H9 (cell line): Measurements from ENCODE around the gene HLA-A. TPM values are rescaled to one million over a fixed set of nuclear protein-coding genes. Genes with fewer than 3 reads are reported as not detected.

Experiments used
- DNase-seq: peaks from one replicate; pipeline ENCODE4 v3.0.0-alpha.2; 2017
- H2AFZ ChIP-seq: one replicate; pipeline ENCODE4 v1.6.1; 2013; ENCODE audit warnings: mild to moderate bottlenecking, low read length, control low read depth, moderate library complexity
- H2AK5ac ChIP-seq: 2 replicates; pipeline ENCODE4 v1.6.1; 2013; ENCODE audit warnings: low read length, control low read depth, mixed read lengths; ENCODE audit not compliant: insufficient read length
- H2BK120ac ChIP-seq: one replicate; pipeline ENCODE4 v1.6.1; 2013; ENCODE audit warnings: low read depth, mild to moderate bottlenecking, low read length, control low read depth, inconsistent platforms; ENCODE audit not compliant: poor library complexity, severe bottlenecking
- H2BK12ac ChIP-seq: 2 replicates; pipeline ENCODE4 v1.6.1; 2013; ENCODE audit warnings: low read length, control low read depth, mixed read lengths, low read depth; ENCODE audit not compliant: insufficient read length
- H2BK15ac ChIP-seq: 2 replicates; pipeline ENCODE4 v1.6.1; 2013; ENCODE audit warnings: low read depth, low read length, control low read depth
- H2BK20ac ChIP-seq: one replicate; pipeline ENCODE4 v1.6.1; 2013; ENCODE audit warnings: low read depth, mild to moderate bottlenecking, low read length, control low read depth, inconsistent platforms; ENCODE audit not compliant: poor library complexity, severe bottlenecking
- H2BK5ac ChIP-seq: 2 replicates; pipeline ENCODE4 v1.6.1; 2013; ENCODE audit warnings: low read length, control low read depth, mixed read lengths; ENCODE audit not compliant: insufficient read length
- H3K14ac ChIP-seq: 2 replicates; pipeline ENCODE4 v1.6.1; 2013; ENCODE audit warnings: low read length, control low read depth; ENCODE audit not compliant: insufficient read depth
- H3K18ac ChIP-seq: 2 replicates; pipeline ENCODE4 v1.6.1; 2013; ENCODE audit warnings: low read depth, mild to moderate bottlenecking, mixed read lengths, low read length, control low read depth; ENCODE audit not compliant: insufficient read length
- H3K23ac ChIP-seq: 2 replicates; pipeline ENCODE4 v1.6.1; 2013; ENCODE audit warnings: low read length, control low read depth, mixed read lengths, low read depth; ENCODE audit not compliant: insufficient read length
- H3K23me2 ChIP-seq: 2 replicates; pipeline ENCODE4 v1.6.1; 2013; ENCODE audit warnings: low read depth, mild to moderate bottlenecking, mixed read lengths, low read length, control low read depth; ENCODE audit not compliant: insufficient read length, poor library complexity, severe bottlenecking
- H3K27ac ChIP-seq: 2 replicates; pipeline ENCODE4 v1.5.1; 2013; ENCODE audit warnings: low read length, control low read depth, mixed read lengths, low read depth; ENCODE audit not compliant: insufficient read length
- H3K27me3 ChIP-seq: 2 replicates; pipeline ENCODE4 v1.6.1; 2013; ENCODE audit warnings: low read length, control low read depth, inconsistent platforms; ENCODE audit not compliant: insufficient read depth
- H3K4ac ChIP-seq: 2 replicates; pipeline ENCODE4 v1.6.1; 2013; ENCODE audit warnings: low read depth, mild to moderate bottlenecking, control low read depth, inconsistent platforms, low read length, moderate library complexity
- H3K4me1 ChIP-seq: 2 replicates; pipeline ENCODE4 v1.6.1; 2013; ENCODE audit warnings: low read length, control low read depth, inconsistent platforms; ENCODE audit not compliant: insufficient read depth
- H3K4me2 ChIP-seq: 2 replicates; pipeline ENCODE4 v1.6.1; 2013; ENCODE audit warnings: low read length, control low read depth, mixed read lengths; ENCODE audit not compliant: insufficient read length, insufficient read depth
- H3K56ac ChIP-seq: 2 replicates; pipeline ENCODE4 v1.6.1; 2013; ENCODE audit warnings: low read depth, mild to moderate bottlenecking, mixed read lengths, low read length, control low read depth; ENCODE audit not compliant: insufficient read length
- H3K79me1 ChIP-seq: 2 replicates; pipeline ENCODE4 v1.6.1; 2013; ENCODE audit warnings: low read depth, mild to moderate bottlenecking, moderate library complexity, low read length, control low read depth, inconsistent platforms; ENCODE audit not compliant: insufficient read depth, poor library complexity, severe bottlenecking
- H3K79me2 ChIP-seq: 2 replicates; pipeline ENCODE4 v1.6.1; 2013; ENCODE audit warnings: low read length, control low read depth, inconsistent platforms; ENCODE audit not compliant: insufficient read depth
- H3K9ac ChIP-seq: 2 replicates; pipeline ENCODE4 v1.6.1; 2013; ENCODE audit warnings: low read length, control low read depth, mixed read lengths; ENCODE audit not compliant: insufficient read length; ENCODE audit errors: extremely low read depth
- H3K9me3 ChIP-seq: one replicate; pipeline ENCODE4 v1.6.1; 2013; ENCODE audit warnings: low read depth, low read length, inconsistent platforms; ENCODE audit not compliant: control insufficient read depth
- H3T11ph ChIP-seq: one replicate; pipeline ENCODE4 v1.6.1; 2013; ENCODE audit warnings: mild to moderate bottlenecking, low read length, control low read depth, inconsistent platforms
- H4K20me1 ChIP-seq: one replicate; pipeline ENCODE4 v1.6.1; 2013; ENCODE audit not compliant: control insufficient read depth, insufficient read length, insufficient read depth
- H4K5ac ChIP-seq: 2 replicates; pipeline ENCODE4 v1.6.1; 2013; ENCODE audit warnings: low read depth, mild to moderate bottlenecking, mixed read lengths, low read length, control low read depth; ENCODE audit not compliant: insufficient read length
- H4K8ac ChIP-seq: replicated peaks from 2 replicates; pipeline ENCODE4 v1.6.1; 2013; ENCODE audit warnings: low read length, control low read depth, mixed read lengths, low read depth; ENCODE audit not compliant: insufficient read length
- H4K91ac ChIP-seq: 2 replicates; pipeline ENCODE4 v1.6.1; 2013; ENCODE audit warnings: low read depth, mild to moderate bottlenecking, moderate library complexity, mixed read lengths, low read length, control low read depth; ENCODE audit not compliant: insufficient read length
- H3K27ac Mint-ChIP-seq, 3 experiments: 2 replicates in 2 of 3; 3 replicates in 1 of 3; pipeline ENCODE4 v1.8.0; 2020 to 2021; ENCODE audit warnings: mixed read lengths in 3 of 3, mild to moderate bottlenecking in 1 of 3, moderate library complexity in 1 of 3
- H3K27me3 Mint-ChIP-seq: 2 replicates; pipeline ENCODE4 v1.8.0; 2021; ENCODE audit warnings: low read depth, mild to moderate bottlenecking, moderate library complexity, mixed read lengths
- H3K36me3 Mint-ChIP-seq, 3 experiments: 2 replicates in 2 of 3; 3 replicates in 1 of 3; pipeline ENCODE4 v1.8.0; 2020 to 2021; ENCODE audit warnings: low read depth in 3 of 3, mixed read lengths in 3 of 3; ENCODE audit not compliant: insufficient read depth in 1 of 3
- H3K4me1 Mint-ChIP-seq, 2 experiments: 2 replicates each; pipeline ENCODE4 v1.8.0; 2020; ENCODE audit warnings: mixed read lengths in 2 of 2
- H3K4me3 Mint-ChIP-seq, 2 experiments: 2 replicates in 1 of 2; 3 replicates in 1 of 2; pipeline ENCODE4 v1.8.0; 2020 to 2021; ENCODE audit warnings: mild to moderate bottlenecking in 2 of 2, mixed read lengths in 2 of 2, moderate library complexity in 1 of 2
- H3K9me3 Mint-ChIP-seq, 2 experiments: 2 replicates in 1 of 2; 3 replicates in 1 of 2; pipeline ENCODE4 v1.8.0; 2020; ENCODE audit warnings: mild to moderate bottlenecking in 2 of 2, mixed read lengths in 2 of 2, moderate library complexity in 1 of 2
- WGBS: extraction: QIAGEN DNeasy Blood & Tissue Kit; methylation state at CpG from one replicate; pipeline ENCODE4 v1.1.7; 2013; ENCODE audit warnings: missing lambda C conversion rate, low lambda C conversion rate, mixed read lengths; ENCODE audit not compliant: insufficient read length; ENCODE audit errors: extremely low coverage; 5-methylcytosine and 5-hydroxymethylcytosine counted together
- total RNA-seq: library from RNA; stranded (reverse); gene quantifications from 2 replicates; pipeline ENCODE4 v1.2.1, GENCODE V29; 2021
- TF ChIP-seq, protein P1 (sequence below): fragments of 200-600 bp; sonication (generic); conservative IDR thresholded peaks from 3 replicates; pipeline ENCODE4 v1.8.0; 2021; ENCODE audit warnings: antibody characterized with exemption, mild to moderate bottlenecking

The HLA-A gene
- total RNA-seq, 1 experiment from 2014 or later, result 248 TPM

DNA sequence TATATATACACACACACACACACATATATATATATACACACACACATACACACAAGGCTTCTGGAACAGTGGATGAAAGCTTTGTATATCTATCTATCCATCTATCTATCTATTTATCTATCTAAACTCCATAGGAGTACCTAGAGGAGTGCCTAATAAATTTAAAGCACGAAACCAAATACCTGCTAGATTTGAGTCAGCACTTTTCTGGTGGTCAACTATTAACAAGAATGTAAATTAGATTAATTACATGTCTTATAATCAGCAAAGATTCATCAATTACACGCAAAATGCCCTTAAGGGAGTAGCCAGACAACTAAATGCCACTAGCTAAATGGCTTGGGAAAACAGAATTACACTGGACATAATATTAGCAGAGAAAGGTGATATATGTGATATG lies 26.6 kb downstream of the HLA-A start:
- Mint-ChIP-seq H3K4me1 (peaks cover 44 to 45% of the 10 kb centered on the region in 2 experiments), H3K27ac (no peak overlapping the region), H3K9me3 (no peaks in the 10 kb centered on the region), H3K36me3 (no peaks in the 10 kb centered on the region), H3K4me3 (no peak overlapping the region), H3K27me3 (peaks cover 26% of the 10 kb centered on the region)
- H3K14ac ChIP-seq, result no peak overlapping the region
- peaks cover 4% of the 10 kb centered on the region for H3K23me2 ChIP-seq
- no peak overlapping the region for H2BK20ac ChIP-seq
- H2BK12ac ChIP-seq, result no peak overlapping the region
- H3K4me2 ChIP-seq, result no peak overlapping the region
- no peak overlapping the region for H2BK5ac ChIP-seq
- no peak overlapping the region for H2AFZ ChIP-seq
- no peak overlapping the region for H3T11ph ChIP-seq
- TF ChIP-seq, protein P1, sequence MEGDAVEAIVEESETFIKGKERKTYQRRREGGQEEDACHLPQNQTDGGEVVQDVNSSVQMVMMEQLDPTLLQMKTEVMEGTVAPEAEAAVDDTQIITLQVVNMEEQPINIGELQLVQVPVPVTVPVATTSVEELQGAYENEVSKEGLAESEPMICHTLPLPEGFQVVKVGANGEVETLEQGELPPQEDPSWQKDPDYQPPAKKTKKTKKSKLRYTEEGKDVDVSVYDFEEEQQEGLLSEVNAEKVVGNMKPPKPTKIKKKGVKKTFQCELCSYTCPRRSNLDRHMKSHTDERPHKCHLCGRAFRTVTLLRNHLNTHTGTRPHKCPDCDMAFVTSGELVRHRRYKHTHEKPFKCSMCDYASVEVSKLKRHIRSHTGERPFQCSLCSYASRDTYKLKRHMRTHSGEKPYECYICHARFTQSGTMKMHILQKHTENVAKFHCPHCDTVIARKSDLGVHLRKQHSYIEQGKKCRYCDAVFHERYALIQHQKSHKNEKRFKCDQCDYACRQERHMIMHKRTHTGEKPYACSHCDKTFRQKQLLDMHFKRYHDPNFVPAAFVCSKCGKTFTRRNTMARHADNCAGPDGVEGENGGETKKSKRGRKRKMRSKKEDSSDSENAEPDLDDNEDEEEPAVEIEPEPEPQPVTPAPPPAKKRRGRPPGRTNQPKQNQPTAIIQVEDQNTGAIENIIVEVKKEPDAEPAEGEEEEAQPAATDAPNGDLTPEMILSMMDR, result no peak
- H2BK15ac ChIP-seq, result no peak overlapping the region
- H3K4ac ChIP-seq, result no peak overlapping the region
- no peak overlapping the region for H4K8ac ChIP-seq
- no peak overlapping the region for H2AK5ac ChIP-seq
- no peaks in the 10 kb centered on the region for H4K20me1 ChIP-seq
- no peaks in the 10 kb centered on the region for H3K79me1 ChIP-seq
- DNase-seq, result no peak
- H3K18ac ChIP-seq, result no peak overlapping the region
- no peak overlapping the region for H2BK120ac ChIP-seq
- H3K79me2 ChIP-seq, result no peaks in the 10 kb centered on the region
- no CpG with 5 or more reads among the region's 2 CpGs for WGBS
- no peak overlapping the region for H3K9ac ChIP-seq
- H4K91ac ChIP-seq, result no peak overlapping the region
- no peak overlapping the region for H3K23ac ChIP-seq
- peaks cover 4% of the 10 kb centered on the region for H3K4me1 ChIP-seq
- no peaks in the 10 kb centered on the region for H3K9me3 ChIP-seq
- no peak overlapping the region for H3K56ac ChIP-seq
- peaks cover 2% of the 10 kb centered on the region; the same call in 1 of the 2 replicates for H3K27me3 ChIP-seq
- H4K5ac ChIP-seq, result no peak overlapping the region
- no peak overlapping the region for H3K27ac ChIP-seq
